Ectodermal cell (in vitro differentiated cells): ENCODE measurements around the gene SERINC1.

Source experiments
- H3K27ac ChIP-seq: 2 replicates; pipeline ENCODE4 v1.7.0; 2013; ENCODE audit warnings: mild to moderate bottlenecking, low read depth, low read length; ENCODE audit not compliant: insufficient read depth, poor library complexity, severe bottlenecking
- H3K27me3 ChIP-seq: 2 replicates; pipeline ENCODE4 v1.7.0; 2013; ENCODE audit warnings: mild to moderate bottlenecking, low read length; ENCODE audit not compliant: insufficient read depth, control insufficient read depth, poor library complexity, severe bottlenecking
- H3K36me3 ChIP-seq: one replicate; pipeline ENCODE4 v1.7.0; 2013; ENCODE audit warnings: low read length; ENCODE audit not compliant: control insufficient read depth, insufficient read depth
- H3K4me1 ChIP-seq: one replicate; pipeline ENCODE4 v1.7.0; 2013; ENCODE audit warnings: low read length; ENCODE audit not compliant: control insufficient read depth, insufficient read depth
- H3K4me3 ChIP-seq: 2 replicates; pipeline ENCODE4 v1.7.0; 2013; ENCODE audit warnings: low read depth, low read length, control low read depth; ENCODE audit not compliant: insufficient read depth
- H3K9me3 ChIP-seq: 2 replicates; pipeline ENCODE4 v1.7.0; 2013; ENCODE audit warnings: mild to moderate bottlenecking, low read length, moderate library complexity; ENCODE audit not compliant: control insufficient read depth
- WGBS, 2 experiments: methylation state at CpG; one replicate each; pipeline ENCODE4 v1.1.7; 2013; ENCODE audit warnings: missing lambda C conversion rate in 2 of 2; 5-methylcytosine and 5-hydroxymethylcytosine counted together

Gene SERINC1

DNA sequence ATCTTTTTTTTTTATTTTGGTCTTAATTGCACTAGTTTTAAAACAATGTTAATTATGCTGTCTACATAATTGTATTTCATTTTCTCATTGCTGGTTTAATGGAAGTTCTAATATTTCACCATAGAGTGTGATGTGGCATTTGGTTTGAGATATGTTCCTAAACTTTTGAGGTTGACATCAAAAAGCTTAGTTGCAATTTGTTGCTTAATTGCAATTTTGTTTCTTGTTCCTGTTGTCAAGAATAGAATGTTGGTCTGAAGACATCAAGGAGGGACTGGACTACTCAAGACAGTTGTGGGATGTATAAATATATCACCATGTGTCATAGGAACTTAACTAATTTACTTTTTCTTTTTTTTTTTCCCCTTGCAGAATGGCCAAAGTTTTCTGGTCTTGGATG is 59.6 kb downstream of the SERINC1 start:
- Histone ChIP-seq H3K9me3 (no peaks in the 10 kb centered on the region), H3K4me3 (no peak overlapping the region), H3K27ac (no peak overlapping the region), H3K27me3 (no peaks in the 10 kb centered on the region), H3K4me1 (no peaks in the 10 kb centered on the region), H3K36me3 (peaks cover 7% of the 10 kb centered on the region)

DNA sequence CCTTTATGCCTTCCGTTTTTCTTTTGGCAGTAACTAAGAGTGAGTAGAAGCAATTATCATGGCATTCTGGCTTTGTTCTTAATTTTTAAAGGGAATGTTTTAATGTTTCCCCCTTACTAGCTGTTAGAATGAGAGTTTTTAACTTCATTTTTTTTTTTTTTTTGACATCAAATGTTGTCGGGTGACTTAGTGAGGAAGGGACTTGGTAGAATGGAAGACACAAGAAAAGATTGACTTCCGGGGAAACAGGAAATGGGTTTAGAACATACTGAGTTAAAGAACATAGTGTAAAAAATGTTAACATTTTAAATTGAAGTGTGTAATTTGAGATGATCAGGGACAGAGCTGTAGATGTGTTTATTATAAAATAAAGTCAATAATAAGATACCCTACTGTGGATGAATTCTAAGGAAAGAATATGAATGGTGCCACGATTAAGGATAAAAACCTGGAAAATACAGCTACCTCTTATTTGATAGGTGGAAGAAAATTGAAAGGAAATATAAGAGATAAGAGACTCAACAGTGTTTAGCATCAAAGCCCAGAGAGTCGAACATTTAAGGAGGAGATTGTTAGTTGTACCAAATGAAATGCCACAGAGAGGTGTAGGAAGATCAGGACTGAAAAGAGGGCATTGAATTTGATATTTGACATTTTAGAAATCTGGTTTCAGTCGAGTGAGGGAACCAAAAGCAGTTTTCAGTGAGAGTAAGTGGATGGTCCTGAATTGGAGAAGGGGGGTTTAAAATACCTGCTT is 62.7 kb downstream of the SERINC1 start:
- Histone ChIP-seq H3K27ac (no peak overlapping the region), H3K4me3 (no peak overlapping the region), H3K27me3 (no peaks in the 10 kb centered on the region), H3K36me3 (no peaks in the 10 kb centered on the region), H3K4me1 (no peaks in the 10 kb centered on the region), H3K9me3 (no peaks in the 10 kb centered on the region)
- WGBS, 2 experiments, result 91 to 97% methylated on average over 5 to 6 of the region's 6 CpGs

DNA sequence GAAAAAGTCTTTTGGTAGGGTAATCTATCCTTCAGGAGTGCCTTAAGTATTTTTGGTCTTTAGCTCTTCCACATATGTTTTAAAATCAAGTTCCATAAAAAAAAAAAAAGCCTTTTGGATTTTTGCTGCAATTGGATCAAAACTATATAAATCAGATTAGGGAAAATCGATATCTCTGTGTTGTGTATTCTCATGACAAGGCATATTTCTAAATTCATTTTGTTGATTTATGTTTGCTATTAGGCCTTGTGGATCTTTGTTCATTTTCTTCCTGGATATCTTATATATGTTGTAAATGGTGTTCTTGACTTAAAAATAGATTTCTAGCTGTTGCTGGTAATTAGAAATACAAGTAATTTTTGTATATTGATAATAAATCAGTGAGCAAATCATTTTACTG is 63.4 kb downstream of the SERINC1 start:
- no peak overlapping the region for H3K4me3 ChIP-seq
- H3K9me3 ChIP-seq, result no peaks in the 10 kb centered on the region
- no peaks in the 10 kb centered on the region for H3K36me3 ChIP-seq
- WGBS, 2 experiments, result 92% methylated on average over 1 of the region's 1 CpG; no CpG with 5 or more reads in 1 of the 2 experiments
- H3K27ac ChIP-seq, result no peak overlapping the region
- H3K27me3 ChIP-seq, result no peaks in the 10 kb centered on the region
- H3K4me1 ChIP-seq, result no peaks in the 10 kb centered on the region

DNA sequence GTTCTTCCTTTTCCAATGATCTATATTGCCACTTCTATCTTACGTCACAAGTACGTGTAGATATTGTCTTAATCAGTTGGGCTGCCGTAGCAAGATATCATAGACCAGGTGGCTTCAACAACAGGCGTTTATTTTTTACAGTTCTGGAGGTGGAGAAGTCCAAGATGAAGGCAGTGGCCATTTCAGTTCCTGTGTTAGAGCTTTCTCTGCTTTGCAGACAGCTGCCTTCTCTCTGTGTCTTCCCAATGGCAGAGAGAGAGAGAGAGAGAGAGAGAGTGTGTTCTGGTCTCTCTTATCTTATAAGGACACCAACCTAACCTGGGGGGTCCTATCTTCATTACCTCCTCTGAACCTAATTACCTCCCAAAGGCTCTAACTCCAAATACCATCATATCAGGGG is 63.9 kb downstream of the SERINC1 start:
- Histone ChIP-seq H3K27ac (no peak overlapping the region), H3K4me3 (no peak overlapping the region), H3K9me3 (no peaks in the 10 kb centered on the region), H3K36me3 (no peaks in the 10 kb centered on the region), H3K4me1 (no peaks in the 10 kb centered on the region), H3K27me3 (no peaks in the 10 kb centered on the region)
- 66 to 82% methylated on average over 4 of the region's 4 CpGs for WGBS, 2 experiments

DNA sequence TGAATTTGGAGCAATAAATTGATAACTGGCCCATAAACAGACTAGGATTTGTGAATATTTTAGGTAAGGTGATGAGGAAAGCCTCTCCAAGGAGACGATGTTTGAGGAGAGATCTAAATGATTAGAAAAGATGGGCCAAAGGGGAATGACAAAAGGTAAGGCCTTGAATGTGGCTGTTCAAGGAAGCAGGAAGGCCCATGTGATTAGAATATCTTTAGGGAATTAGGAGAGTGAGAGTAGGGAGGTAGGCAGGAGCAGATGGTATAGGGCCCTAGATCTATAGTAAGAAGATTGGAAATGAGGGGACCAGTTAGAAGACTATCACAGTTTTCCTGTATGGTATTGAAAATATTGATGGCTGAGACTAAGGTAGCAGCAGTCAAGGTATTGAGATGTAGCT is 65.4 kb downstream of the SERINC1 start:
- Histone ChIP-seq H3K36me3 (no peaks in the 10 kb centered on the region), H3K27me3 (no peaks in the 10 kb centered on the region), H3K9me3 (no peaks in the 10 kb centered on the region), H3K4me1 (peaks cover 7% of the 10 kb centered on the region), H3K27ac (no peak overlapping the region), H3K4me3 (no peak overlapping the region)
- 86 to 89% methylated on average over 1 of the region's 1 CpG for WGBS, 2 experiments

DNA sequence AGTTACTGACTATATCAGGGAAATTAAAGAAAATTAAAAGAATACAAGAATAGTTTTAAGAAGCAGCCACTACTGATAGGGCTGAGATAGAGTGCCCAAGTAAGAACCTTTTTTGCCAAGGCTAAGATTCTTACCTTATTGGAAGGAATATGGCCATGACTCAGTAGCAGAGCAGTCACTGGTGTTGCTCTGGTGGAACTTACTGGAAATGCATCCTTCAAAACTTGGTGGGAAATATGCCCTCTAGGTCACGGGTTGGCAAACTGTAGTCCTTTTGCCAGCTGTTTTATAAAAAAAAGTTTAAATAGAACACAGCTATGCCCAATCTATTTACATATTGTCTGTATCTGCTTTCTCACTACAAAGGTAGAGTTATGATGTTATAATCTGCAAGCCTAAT is 66.2 kb downstream of the SERINC1 start:
- 88 to 89% methylated on average over 1 of the region's 1 CpG for WGBS, 2 experiments

DNA sequence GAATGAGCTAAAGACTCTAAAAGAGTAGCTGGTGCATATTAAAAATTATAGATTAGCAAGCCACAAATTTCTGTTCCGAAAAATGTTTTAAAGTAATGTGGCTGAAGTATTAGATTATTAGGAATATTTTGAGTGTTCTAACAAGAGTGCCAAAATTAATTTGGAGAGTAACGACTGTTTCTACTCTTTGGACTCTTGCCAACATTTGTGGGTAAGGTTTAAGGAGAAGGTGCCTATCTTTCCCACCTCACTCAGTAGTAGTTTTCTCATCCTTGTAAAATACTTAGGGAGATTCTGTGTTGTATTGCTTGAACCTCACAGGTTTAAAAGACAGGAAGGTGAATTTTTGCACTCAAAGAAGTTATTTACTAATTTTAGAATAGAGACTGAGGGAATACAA is 67.2 kb downstream of the SERINC1 start:
- no peaks in the 10 kb centered on the region for H3K36me3 ChIP-seq
- H3K4me3 ChIP-seq, result no peak overlapping the region
- H3K27ac ChIP-seq, result no peak overlapping the region
- peaks cover 14% of the 10 kb centered on the region for H3K4me1 ChIP-seq
- H3K9me3 ChIP-seq, result no peaks in the 10 kb centered on the region
- H3K27me3 ChIP-seq, result no peaks in the 10 kb centered on the region
- WGBS, 2 experiments, result 94 to 96% methylated on average over 2 of the region's 2 CpGs

More for the DNA sequence above, 66.2 kb downstream of the SERINC1 start:
- H3K27ac ChIP-seq, result no peak overlapping the region
- H3K36me3 ChIP-seq, result no peaks in the 10 kb centered on the region
- no peaks in the 10 kb centered on the region for H3K9me3 ChIP-seq
- peaks cover 14% of the 10 kb centered on the region for H3K4me1 ChIP-seq
- H3K27me3 ChIP-seq, result no peaks in the 10 kb centered on the region
- H3K4me3 ChIP-seq, result no peak overlapping the region

DNA sequence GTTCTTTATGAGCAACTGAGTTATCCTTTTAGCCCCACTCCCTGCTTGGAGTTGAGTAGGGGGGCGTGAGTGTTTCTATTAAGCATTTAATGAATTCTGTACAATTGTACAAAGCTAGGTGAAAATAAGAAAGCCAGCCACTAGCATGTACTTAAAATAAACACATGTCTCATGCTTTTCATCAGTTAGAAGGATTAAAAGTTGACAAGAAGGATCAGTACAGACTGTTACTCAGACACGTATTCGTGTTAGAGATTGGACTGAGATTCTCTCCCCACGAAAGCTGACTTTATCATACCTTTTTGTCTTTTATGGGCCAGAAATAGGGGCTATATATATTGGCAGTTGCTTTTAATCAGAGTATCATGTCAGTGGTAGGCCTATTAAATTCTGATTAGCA is 70.5 kb downstream of the SERINC1 start:
- Histone ChIP-seq H3K9me3 (no peaks in the 10 kb centered on the region), H3K4me3 (peak overlapping the region; percentile 98), H3K36me3 (no peaks in the 10 kb centered on the region), H3K4me1 (peaks cover 14% of the 10 kb centered on the region), H3K27ac (no peak overlapping the region), H3K27me3 (peaks cover 21% of the 10 kb centered on the region)
- 95 to 97% methylated on average over 4 of the region's 4 CpGs for WGBS, 2 experiments

DNA sequence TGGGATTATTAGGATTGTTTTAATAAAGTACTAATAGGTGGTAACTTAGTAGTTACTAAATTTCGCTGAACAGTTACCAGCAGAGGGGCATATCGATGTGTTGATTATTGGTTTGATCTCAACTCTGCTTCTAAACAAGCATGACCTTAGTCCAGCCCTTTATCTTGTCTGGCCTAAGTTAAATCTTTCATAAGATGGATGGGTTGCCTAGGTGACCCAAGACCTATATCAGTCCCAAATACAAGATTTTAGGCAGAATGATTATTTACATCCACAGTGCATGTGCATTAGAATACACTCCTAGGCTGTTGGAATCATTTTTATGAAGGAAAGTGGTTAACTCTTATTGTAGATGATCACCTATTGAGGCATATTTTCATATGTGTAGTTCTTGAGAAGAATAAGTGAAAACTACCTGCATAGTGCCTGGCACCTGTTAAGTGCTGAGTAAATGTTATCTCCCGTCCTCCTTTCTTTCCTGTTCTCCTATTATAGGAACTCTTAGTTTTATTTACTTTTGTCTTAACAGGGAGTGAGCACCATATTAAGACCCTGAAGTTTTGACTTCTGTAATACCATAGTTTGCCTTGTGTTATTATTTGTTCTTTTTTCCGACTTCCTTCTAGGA is 71.0 kb downstream of the SERINC1 start:
- no peaks in the 10 kb centered on the region for H3K9me3 ChIP-seq
- 59 to 69% methylated on average over 4 of the region's 4 CpGs for WGBS, 2 experiments
- no peaks in the 10 kb centered on the region for H3K36me3 ChIP-seq
- peak overlapping the region; percentile 98 for H3K4me3 ChIP-seq
- peaks cover 14% of the 10 kb centered on the region for H3K4me1 ChIP-seq
- peaks cover 26% of the 10 kb centered on the region for H3K27me3 ChIP-seq
- H3K27ac ChIP-seq, result no peak overlapping the region

DNA sequence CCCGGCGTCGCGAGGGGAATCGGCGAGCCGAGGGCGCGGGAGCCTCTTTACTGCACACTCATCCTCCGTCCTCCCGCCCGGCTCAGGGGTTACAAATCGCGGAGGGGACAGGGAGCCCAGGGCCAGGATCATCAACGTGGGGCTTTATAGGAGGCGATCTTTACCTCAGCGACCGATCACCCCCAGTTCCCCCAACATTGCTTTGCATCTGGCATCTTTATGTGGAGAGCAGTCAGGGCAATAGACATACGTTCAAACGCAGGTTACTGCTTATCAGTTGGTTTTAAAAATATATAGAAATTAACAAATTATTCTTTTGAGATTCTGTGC is 71.5 kb downstream of the SERINC1 start:
- H3K4me1 ChIP-seq, result peaks cover 14% of the 10 kb centered on the region
- peaks cover 31% of the 10 kb centered on the region for H3K27me3 ChIP-seq
- 0 to 1% methylated on average over 18 to 20 of the region's 20 CpGs for WGBS, 2 experiments
- H3K9me3 ChIP-seq, result no peaks in the 10 kb centered on the region
- no peaks in the 10 kb centered on the region for H3K36me3 ChIP-seq
- peak overlapping the region; percentile 83 for H3K27ac ChIP-seq
- peak overlapping the region; percentile 98 for H3K4me3 ChIP-seq
